K562 (cell line): Measurements from ENCODE around the gene OXNAD1. TPM values are rescaled to one million over a fixed set of nuclear protein-coding genes. Genes with fewer than 3 reads are reported as not detected.

Experiments used
- CCAR2 ChIP-seq: fragments of 200-400 bp; formaldehyde crosslinking; IDR thresholded peaks from 2 replicates; pipeline ENCODE4 v1.6.1; 2017; ENCODE audit warnings: mild to moderate bottlenecking, low read depth, low read length
- DACH1 ChIP-seq: fragments of 450-650 bp; IDR thresholded peaks from 2 replicates; pipeline ENCODE4 v1.6.1; 2018; ENCODE audit not compliant: partially characterized antibody
- DEAF1 ChIP-seq: fragments of 450-650 bp; formaldehyde crosslinking; IDR thresholded peaks from 2 replicates; pipeline ENCODE4 v1.4.0; 2020; ENCODE audit warnings: mild to moderate bottlenecking, moderate library complexity
- ESRRA ChIP-seq: fragments of 450-650 bp; IDR thresholded peaks from 2 replicates; pipeline ENCODE4 v1.6.1; 2014; ENCODE audit warnings: low read depth, mild to moderate bottlenecking, moderate library complexity, borderline replicate concordance
- HSF4 ChIP-seq: fragments of 250-450 bp; sonication (Bioruptor Pico); IDR thresholded peaks from 2 replicates; pipeline ENCODE4 v2.1.2; 2022; ENCODE audit warnings: mild to moderate bottlenecking, moderate library complexity, borderline replicate concordance
- JUND ChIP-seq, 2 experiments: IDR thresholded peaks; 2 replicates in 1 of 2; 3 replicates in 1 of 2; pipeline ENCODE4 v1.6.1; 2011; ENCODE audit warnings: borderline replicate concordance in 2 of 2, low read depth in 2 of 2, low read length in 2 of 2, improper control_type of control experiment in 1 of 2, missing biosample characterization in 1 of 2, missing genetic modification characterization in 1 of 2, missing genetic modification reagents in 1 of 2
- PTBP1 ChIP-seq: fragments of 200-400 bp; formaldehyde crosslinking; IDR thresholded peaks from 2 replicates; pipeline ENCODE4 v1.6.1; 2017; ENCODE audit warnings: low read depth, low read length
- PURB ChIP-seq: sonication (generic); formaldehyde crosslinking; IDR thresholded peaks from 2 replicates; pipeline ENCODE4 v1.9.0; 2021; ENCODE audit warnings: low read depth, mild to moderate bottlenecking, missing genetic modification reagents
- RCOR1 ChIP-seq, 2 experiments: IDR thresholded peaks; 2 replicates each; pipeline ENCODE4 v1.6.1; 2012; ENCODE audit warnings: low read depth in 2 of 2, low read length in 2 of 2, borderline replicate concordance in 1 of 2, improper control_type of control experiment in 1 of 2
- SNRNP70 ChIP-seq: fragments of 200-400 bp; formaldehyde crosslinking; optimal IDR thresholded peaks from 2 replicates; pipeline ENCODE3; 2017; ENCODE audit warnings: low read depth, low read length
- XRCC5 ChIP-seq: fragments of 200-400 bp; formaldehyde crosslinking; IDR thresholded peaks from 2 replicates; pipeline ENCODE4 v1.6.1; 2017; ENCODE audit warnings: low read depth, mild to moderate bottlenecking, low read length
- ZC3H8 ChIP-seq: fragments of 450-650 bp; IDR thresholded peaks from 2 replicates; pipeline ENCODE4 v1.6.1; 2017
- ZNF766 ChIP-seq: fragments of 200-800 bp; sonication (Bioruptor generic); conservative IDR thresholded peaks from 2 replicates; pipeline ENCODE4 v1.6.1; 2016; ENCODE audit warnings: missing genetic modification characterization, missing compliant biosample characterization
- polyA plus RNA-seq, 8 experiments: library from polyadenylated mRNA; depleted of rRNA in 4 of 8; stranded (reverse) in 5 of 8; unstranded in 3 of 8; fragments of >200 nt; fragmentation: Nextera tagmentation in 2 of 8; fragmentation: Illumina TruSeq in 1 of 8; extraction: Ambion mirVana in 2 of 8; extraction: Trizol in 1 of 8; gene quantifications; 2 replicates each; pipeline versions ENCODE4 v1.2.1 to v1.2.3, GENCODE V29; 2011 to 2014; ENCODE audit warnings: inconsistent platforms in 1 of 8, missing spikeins in 1 of 8
- total RNA-seq, 7 experiments: library from RNA; depleted of rRNA in 6 of 7; stranded (reverse); fragments of >200 nt in 6 of 7; fragmentation: Illumina TruSeq in 2 of 7; extraction: Trizol in 2 of 7; gene quantifications; 2 replicates each; pipeline versions ENCODE4 v1.2.1 to v1.2.3, GENCODE V29; 2011 to 2021; ENCODE audit warnings: low replicate concordance in 1 of 7
- TF ChIP-seq, protein P1 (sequence below), 2 experiments: IDR thresholded peaks; 2 replicates each; pipeline ENCODE4 v1.6.1; 2011; ENCODE audit warnings: borderline replicate concordance in 1 of 2, control low read depth in 1 of 2, low read depth in 1 of 2, low read length in 1 of 2, mild to moderate bottlenecking in 1 of 2, mixed read lengths in 1 of 2, moderate library complexity in 1 of 2; ENCODE audit not compliant: insufficient read depth in 1 of 2, insufficient read length in 1 of 2, poor library complexity in 1 of 2, severe bottlenecking in 1 of 2; ENCODE audit errors: extremely low read depth in 1 of 2
- TF ChIP-seq, protein P2 (sequence below): fragments of 450-650 bp; formaldehyde crosslinking; IDR thresholded peaks from 2 replicates; pipeline ENCODE4 v1.4.0; 2020; ENCODE audit warnings: mild to moderate bottlenecking, moderate library complexity
- TF ChIP-seq, protein P3 (sequence below), 2 experiments: fragments of 450-650 bp in 1 of 2; IDR thresholded peaks; 2 replicates each; pipeline ENCODE4 v1.6.1; 2011 to 2017; ENCODE audit warnings: low read depth in 2 of 2, antibody characterized with exemption in 1 of 2, borderline replicate concordance in 1 of 2, low read length in 1 of 2, mild to moderate bottlenecking in 1 of 2, mixed read lengths in 1 of 2; ENCODE audit not compliant: control insufficient read depth in 1 of 2

OXNAD1 gene
- total and polyA plus RNA-seq, 9 of the 15 experiments (the other 6 are each of a cell fraction or from before 2014, with no cell fraction given): 12.8 to 44.4 (median 41.1) TPM

DNA sequence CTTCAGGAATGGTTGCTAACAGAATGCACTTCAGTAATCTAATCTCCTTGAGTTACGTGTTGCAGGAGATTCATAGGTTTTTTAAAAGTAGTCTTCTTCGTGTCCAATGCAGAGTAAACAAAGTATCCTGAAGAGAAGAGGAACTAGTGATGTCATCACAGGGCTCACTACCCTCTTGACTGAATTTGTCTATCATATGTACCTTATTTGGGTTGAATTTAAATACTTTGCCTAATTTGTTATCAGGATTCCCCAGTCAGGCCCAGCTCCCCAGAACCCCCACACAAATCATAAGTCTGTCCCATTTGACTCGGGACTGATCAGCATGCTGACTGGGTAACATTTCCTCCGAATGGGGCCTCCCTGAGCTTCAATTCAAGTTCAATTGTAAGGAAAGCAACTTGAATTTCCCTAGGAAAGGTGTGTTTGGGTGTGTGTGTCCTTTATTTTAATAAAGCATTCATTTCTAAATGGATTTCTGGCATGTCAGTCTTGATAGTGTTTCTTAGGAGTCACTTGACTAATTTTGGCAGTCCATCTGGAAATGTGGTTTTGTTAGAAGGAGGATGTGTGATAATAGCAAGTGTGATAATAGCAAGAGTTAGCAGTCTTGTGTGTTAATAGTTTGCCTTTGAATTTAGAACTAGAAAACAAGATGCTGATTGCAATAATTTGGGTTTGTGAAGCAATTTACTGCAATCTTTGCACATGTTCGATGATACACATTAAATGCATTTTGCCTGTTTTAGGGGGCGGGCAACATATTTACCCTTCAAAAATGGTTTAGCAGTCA, 21.9 kb downstream of the OXNAD1 start (continued):
- TF ChIP-seq JUND (IDR thresholded peaks at IDR 0.05; ENCODE audit: borderline replicate concordance, low read depth, low read length) (peak; percentile 45; the same call in 1 of the 2 replicates), JUND (tag; IDR thresholded peaks at IDR 0.05; ENCODE audit: borderline replicate concordance, low read depth, low read length) (peak; percentile 35; the same call in 2 of the 3 replicates), SNRNP70 (no peak), PURB (CRISPR knock-in tag) (no peak), HSF4 (CRISPR knock-in tag) (no peak), DEAF1 (CRISPR knock-in tag) (no peak), ZC3H8 (no peak), PTBP1 (no peak), ESRRA (no peak), ZNF766 (CRISPR knock-in tag) (peak; percentile 60), XRCC5 (no peak), DACH1 (no peak), CCAR2 (no peak), RCOR1 (IDR thresholded peaks at IDR 0.05; ENCODE audit: borderline replicate concordance in 1 of 2, low read depth in 2 of 2, low read length in 2 of 2) (no peak)
- TF ChIP-seq, protein P1, sequence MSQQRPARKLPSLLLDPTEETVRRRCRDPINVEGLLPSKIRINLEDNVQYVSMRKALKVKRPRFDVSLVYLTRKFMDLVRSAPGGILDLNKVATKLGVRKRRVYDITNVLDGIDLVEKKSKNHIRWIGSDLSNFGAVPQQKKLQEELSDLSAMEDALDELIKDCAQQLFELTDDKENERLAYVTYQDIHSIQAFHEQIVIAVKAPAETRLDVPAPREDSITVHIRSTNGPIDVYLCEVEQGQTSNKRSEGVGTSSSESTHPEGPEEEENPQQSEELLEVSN (IDR thresholded peaks at IDR 0.05; ENCODE audit: borderline replicate concordance in 1 of 2, extremely low read depth in 1 of 2, insufficient read depth in 1 of 2, insufficient read length in 1 of 2, low read depth in 1 of 2, low read length in 1 of 2, poor library complexity in 1 of 2, severe bottlenecking in 1 of 2): no peak
- TF ChIP-seq, protein P2, sequence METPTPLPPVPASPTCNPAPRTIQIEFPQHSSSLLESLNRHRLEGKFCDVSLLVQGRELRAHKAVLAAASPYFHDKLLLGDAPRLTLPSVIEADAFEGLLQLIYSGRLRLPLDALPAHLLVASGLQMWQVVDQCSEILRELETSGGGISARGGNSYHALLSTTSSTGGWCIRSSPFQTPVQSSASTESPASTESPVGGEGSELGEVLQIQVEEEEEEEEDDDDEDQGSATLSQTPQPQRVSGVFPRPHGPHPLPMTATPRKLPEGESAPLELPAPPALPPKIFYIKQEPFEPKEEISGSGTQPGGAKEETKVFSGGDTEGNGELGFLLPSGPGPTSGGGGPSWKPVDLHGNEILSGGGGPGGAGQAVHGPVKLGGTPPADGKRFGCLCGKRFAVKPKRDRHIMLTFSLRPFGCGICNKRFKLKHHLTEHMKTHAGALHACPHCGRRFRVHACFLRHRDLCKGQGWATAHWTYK (CRISPR knock-in tag): 0 out of 2 replicates have a peak, but pooled peaks have one; percentile 43
- TF ChIP-seq, protein P3, sequence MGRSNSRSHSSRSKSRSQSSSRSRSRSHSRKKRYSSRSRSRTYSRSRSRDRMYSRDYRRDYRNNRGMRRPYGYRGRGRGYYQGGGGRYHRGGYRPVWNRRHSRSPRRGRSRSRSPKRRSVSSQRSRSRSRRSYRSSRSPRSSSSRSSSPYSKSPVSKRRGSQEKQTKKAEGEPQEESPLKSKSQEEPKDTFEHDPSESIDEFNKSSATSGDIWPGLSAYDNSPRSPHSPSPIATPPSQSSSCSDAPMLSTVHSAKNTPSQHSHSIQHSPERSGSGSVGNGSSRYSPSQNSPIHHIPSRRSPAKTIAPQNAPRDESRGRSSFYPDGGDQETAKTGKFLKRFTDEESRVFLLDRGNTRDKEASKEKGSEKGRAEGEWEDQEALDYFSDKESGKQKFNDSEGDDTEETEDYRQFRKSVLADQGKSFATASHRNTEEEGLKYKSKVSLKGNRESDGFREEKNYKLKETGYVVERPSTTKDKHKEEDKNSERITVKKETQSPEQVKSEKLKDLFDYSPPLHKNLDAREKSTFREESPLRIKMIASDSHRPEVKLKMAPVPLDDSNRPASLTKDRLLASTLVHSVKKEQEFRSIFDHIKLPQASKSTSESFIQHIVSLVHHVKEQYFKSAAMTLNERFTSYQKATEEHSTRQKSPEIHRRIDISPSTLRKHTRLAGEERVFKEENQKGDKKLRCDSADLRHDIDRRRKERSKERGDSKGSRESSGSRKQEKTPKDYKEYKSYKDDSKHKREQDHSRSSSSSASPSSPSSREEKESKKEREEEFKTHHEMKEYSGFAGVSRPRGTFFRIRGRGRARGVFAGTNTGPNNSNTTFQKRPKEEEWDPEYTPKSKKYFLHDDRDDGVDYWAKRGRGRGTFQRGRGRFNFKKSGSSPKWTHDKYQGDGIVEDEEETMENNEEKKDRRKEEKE (IDR thresholded peaks at IDR 0.05; ENCODE audit: borderline replicate concordance in 1 of 2, control insufficient read depth in 1 of 2, low read depth in 2 of 2, low read length in 1 of 2): no peak
